Stimulated activated naive CD4-positive, alpha-beta T cell (primary cell): ENCODE measurements around the gene SNRNP200.

Source experiments
- DNase-seq, 6 experiments: peaks; one replicate each; lab custom pipeline; 2025; lab: John Stamatoyannopoulos, UW

Gene SNRNP200

GRCh38 chr2:96305091-96305978, at the start of gene SNRNP200:
TSS of gene SNRNP200 (minus strand) at chr2:96305546. CDS start at chr2:96305437, 109 bp downstream.
- DNase-seq: peak; percentile 83 to 91 (median 86)

GRCh38 chr2:96354492-96354891, 49.1 kb upstream of the SNRNP200 start:
- DNase-seq: no peak

DNA sequence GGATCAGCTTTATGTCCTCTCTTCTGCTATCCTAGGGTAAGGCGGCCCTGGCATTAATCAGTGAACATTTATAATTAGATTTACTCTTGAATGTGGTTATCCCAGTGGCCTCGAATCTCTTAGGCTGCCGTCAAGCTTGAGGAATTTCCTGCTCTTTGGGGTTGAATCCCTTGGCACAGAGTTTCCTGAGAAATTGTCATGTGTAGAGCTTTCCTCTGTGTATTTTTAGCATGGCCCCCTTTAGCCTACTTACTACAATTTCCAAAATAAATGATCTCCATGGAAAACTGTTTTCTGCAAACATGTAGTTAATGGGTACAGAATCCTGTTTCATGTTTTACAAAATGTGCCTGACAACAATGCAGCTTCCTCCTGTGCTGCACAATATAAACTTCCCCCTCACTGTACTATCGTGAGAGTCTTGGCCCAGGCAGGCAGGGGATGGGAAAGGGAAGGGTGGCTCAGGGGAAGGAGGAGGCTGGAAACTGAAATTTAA, 48.3 kb upstream of the SNRNP200 start:
- DNase-seq: peak in 2 of 6 experiments; percentile 8 to 26

GRCh38 chr2:96353032-96353561, 47.8 kb upstream of the SNRNP200 start:
- no peak for DNase-seq

GRCh38 chr2:96347395-96347794, 42.0 kb upstream of the SNRNP200 start:
- no peak for DNase-seq

- no peak for DNase-seq
Measured at GRCh38 chr2:96345868-96346462, 40.6 kb upstream of the SNRNP200 start.

DNA sequence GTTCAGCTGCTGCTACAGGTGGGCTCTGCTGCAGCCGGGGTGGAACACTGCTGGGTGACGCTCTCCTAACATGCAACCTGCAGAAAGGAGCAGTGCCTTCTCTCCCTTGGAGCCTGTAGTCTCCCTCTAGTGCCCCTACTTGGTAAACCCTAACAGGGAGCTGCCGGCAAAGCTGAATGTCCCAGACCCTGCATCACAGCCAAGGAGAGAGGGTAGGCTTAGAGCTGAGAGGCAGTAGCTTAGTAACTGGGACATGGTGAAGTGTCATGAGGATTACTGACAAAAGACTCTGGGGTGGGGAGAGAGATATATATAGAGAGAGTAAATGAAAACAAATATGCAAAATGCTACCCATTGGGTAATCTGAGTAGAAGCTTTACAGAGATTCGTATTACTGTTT, 40.1 kb upstream of the SNRNP200 start:
- no peak for DNase-seq

GRCh38 chr2:96344011-96344410, 38.7 kb upstream of the SNRNP200 start:
- DNase-seq: no peak

- DNase-seq: no peak
Measured at GRCh38 chr2:96342085-96342484, 36.7 kb upstream of the SNRNP200 start.

- DNase-seq: no peak
Measured at GRCh38 chr2:96341641-96342040, 36.3 kb upstream of the SNRNP200 start.

- DNase-seq: no peak
Measured at GRCh38 chr2:96340493-96341414, 35.4 kb upstream of the SNRNP200 start.

GRCh38 chr2:96336873-96337272, 31.5 kb upstream of the SNRNP200 start:
- DNase-seq: no peak

GRCh38 chr2:96336104-96336775, 30.9 kb upstream of the SNRNP200 start:
- DNase-seq: no peak

DNA sequence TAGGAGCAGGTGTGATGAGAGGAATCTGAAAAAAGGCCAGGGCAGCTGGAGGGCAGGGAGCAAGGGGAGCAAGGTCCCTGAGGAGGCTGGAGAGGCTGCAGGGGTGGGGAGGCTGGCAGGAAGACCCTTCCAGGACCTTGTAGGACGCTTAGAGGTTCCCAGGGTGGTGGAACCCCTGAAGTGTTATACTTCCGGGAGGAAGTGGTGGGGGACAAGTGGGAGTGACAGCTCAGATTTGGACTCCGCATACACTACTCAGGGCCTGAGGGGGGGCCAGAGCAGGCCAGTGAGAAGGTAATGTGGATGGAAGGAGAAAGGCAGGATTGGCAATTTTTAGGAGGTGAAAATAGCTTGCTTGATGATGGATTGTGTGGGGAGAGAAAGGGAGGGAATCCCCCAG, 28.4 kb upstream of the SNRNP200 start:
- DNase-seq: no peak

DNA sequence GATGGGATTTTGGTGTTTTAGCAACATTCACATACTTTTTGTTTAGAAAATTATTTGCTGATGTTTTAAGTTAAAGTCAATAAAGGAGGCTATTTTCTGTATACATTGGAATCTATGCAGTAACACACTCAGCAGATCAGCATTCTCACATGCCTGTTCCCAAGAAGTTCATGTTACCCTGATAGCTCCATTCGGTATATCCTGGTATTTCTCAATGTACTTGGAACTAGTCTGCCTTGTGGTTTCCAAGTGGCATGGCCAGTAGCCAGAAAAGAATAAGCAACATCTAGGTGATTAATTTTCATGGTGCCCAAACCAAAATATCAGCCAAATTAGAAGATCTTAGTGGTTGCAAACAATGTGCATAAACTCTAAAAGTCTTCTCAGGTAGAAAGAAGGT, 25.1 kb upstream of the SNRNP200 start:
- no peak for DNase-seq

DNA sequence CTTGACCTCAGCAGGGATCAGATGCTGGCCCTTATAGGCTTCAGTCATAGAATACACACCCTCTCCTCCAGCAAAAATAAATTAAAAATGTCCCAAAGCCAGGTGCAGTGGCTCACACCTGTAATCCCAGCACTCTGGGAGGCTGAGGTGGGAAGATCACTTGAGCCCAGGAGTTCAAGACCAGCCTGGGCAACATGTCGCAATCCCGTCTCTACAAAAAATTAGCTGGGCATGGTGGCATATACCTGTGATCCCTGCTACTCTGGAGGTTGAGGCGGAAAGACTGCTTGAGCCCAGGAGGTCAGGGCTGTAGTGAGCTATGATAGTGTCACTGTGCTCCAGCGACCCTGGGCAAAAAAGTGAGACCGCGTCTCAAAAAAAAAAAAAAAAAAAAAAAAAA, 24.5 kb upstream of the SNRNP200 start:
- DNase-seq: no peak

- no peak for DNase-seq
Measured at GRCh38 chr2:96329456-96329855, 24.1 kb upstream of the SNRNP200 start.

GRCh38 chr2:96326990-96327820, 21.9 kb upstream of the SNRNP200 start:
- no peak for DNase-seq

GRCh38 chr2:96326564-96326963, 21.2 kb upstream of the SNRNP200 start:
- DNase-seq: no peak

DNA sequence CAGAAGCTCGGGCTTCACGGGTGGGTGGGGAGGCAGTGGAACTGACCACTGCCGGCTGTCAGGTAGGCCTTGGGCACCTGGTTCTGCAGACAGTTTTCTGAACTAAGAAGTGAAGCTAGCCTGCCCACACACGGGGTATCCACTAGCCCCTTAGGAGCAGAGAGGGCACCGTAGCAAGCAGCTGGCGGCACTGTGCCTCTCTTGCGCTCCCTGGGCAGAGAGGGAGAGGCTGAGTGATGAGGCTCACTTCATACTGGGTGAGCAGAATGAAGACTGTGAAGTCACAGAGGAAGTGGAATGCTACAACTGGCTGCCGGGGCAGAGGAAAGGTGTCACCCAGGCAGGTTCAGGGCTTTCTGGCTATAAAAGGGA, 20.5 kb upstream of the SNRNP200 start:
- DNase-seq: peak in 3 of 6 experiments; percentile 17 to 43 (median 36)
